NCI-H1105 treated with DMSO at 0.1 percent for 48 hours (cell line): ENCODE measurements around the gene OSGEPL1.
"Not testable (repeated sequence)": the region's sequence is repeated elsewhere in the genome, so short reads cannot be mapped to it uniquely, and the experiment has no call there.

Experiments used
- DNase-seq: peaks from one replicate; lab custom pipeline; 2025; lab: John Stamatoyannopoulos, UW

Gene OSGEPL1

DNA sequence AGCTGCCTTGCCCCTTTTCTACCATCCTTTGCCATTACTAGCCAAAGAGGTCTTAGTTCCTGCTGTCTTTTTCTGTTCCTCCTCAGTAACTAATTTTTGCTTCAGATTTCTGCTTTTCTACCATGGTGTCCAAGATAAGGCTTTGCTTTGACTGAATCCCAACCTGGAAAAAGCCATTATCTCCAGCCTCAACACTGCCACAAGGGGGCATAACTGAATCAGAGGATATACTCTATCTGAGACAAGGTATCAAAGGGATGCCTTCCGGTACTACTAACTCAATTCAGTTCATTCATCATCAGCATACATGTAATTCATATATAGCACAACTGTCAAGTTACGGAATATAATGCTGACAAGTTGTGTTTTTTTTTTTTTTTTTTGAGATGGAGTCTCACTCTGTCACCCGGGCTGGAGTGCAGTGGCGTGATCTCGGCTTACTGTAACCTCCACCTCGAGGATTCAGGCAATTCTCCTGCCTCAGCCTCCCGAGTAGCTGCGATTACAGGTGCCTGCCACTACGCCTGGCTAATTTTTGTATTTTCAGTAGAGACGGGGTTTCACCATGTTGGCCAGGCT lies 11.4 kb downstream of the OSGEPL1 start:
- peak; percentile 42 for DNase-seq

DNA sequence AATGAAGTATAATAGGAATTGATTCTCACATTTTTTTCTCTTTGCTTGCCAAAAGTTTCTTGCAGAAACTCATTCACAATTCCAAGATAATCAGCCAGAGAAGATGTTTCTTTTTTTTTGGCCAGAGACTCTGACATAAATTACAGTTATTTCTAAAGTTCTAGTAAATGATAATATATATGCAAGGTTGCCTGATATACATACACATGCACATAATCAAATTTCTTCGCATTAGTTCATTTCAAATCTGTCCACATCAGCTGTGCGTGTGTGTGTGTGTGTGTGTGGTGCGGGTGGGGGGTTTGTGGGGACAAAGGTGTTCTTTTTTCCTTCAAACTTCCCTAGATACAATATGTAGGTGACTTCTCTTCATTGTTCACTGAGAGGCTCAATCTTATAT lies 33.2 kb downstream of the OSGEPL1 start:
- DNase-seq = no peak

DNA sequence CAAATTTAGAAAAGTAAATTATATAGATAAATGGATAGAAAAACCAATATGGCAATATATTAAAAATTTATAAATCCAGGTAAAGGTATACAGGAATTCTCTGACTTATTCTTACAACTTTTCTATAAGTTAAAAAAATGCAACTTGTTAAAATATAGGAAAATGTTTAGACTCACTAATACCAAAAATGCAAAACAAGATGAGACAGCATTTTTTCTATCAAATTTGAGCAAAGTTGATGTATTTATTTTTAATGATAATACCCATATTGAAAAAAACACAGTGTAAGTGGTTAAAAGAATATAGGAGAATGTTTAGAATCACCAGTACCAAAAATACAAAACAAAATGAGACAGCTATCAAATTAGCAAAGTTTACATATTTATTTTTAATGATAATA lies 35.7 kb downstream of the OSGEPL1 start:
- no peak for DNase-seq

DNA sequence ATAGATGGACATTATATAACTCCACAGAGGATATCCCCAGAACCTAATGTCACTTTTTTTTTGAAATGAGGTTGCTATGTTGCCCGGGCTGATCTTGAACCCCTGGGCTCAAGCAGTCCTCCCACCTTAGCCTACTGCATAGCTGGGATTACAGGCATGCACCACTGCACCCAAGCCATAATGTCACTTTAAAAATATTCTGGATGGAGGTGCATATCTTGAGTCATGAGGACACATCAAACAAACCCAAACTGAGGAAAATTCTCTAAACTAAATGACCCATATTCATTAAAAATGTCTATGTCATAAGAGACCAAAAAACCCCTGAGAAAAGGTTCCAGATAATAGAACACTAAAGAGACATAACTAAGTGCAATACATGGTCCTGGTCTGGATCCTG lies 36.3 kb downstream of the OSGEPL1 start:
- no peak for DNase-seq

DNA sequence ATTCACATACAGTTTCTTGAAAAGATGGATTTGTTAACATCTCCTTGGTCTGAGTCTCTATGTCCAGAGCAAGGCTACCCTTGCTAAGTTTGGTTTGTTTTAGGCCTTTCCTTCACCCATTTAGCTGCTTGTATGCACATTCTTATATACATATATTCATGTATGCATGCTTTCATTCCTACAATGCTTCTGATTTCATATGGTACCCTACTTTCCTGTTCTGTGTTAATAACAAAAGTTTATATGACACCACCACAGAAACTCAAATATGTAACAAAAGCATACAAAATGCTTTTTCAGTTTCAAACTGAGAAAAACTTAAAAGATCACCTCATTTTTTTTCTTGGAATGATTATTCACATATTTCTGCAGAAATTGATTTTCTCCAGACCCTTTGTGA lies 39.4 kb downstream of the OSGEPL1 start:
- no peak for DNase-seq

DNA sequence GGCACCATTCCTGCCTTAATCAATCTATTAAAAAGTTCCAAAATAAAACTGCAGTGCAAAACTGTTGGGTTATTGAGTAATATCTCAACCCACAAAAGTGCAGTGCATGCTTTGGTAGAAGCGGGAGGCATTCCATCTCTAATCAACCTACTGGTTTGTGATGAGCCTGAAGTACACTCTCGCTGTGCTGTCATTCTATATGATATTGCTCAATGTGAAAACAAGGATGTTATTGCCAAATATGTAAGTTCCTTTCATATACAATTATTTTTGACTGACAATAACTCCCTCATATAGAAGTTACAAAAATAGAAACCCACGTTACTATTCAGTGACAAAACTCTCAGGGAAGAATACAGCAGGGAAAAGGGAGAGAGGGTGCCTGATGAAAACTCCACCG lies 43.0 kb downstream of the OSGEPL1 start:
- DNase-seq = no peak

DNA sequence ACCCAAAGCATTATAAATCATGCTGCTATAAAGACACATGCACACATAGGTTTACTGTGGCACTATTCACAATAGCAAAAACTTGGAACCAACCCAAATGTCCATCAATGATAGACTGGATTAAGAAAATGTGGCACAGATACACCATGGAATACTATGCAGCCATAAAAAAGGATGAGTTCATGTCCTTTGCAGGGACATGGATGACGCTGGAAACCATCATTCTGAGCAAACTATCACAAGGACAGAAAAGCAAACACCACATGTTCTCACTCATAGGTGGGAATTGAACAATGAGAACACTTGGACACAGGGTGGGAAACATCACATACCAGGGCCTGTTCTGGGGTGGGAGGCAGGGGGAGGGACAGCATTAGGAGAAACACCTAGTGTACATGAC lies 45.0 kb downstream of the OSGEPL1 start:
- DNase-seq = not testable (repeated sequence)

DNA sequence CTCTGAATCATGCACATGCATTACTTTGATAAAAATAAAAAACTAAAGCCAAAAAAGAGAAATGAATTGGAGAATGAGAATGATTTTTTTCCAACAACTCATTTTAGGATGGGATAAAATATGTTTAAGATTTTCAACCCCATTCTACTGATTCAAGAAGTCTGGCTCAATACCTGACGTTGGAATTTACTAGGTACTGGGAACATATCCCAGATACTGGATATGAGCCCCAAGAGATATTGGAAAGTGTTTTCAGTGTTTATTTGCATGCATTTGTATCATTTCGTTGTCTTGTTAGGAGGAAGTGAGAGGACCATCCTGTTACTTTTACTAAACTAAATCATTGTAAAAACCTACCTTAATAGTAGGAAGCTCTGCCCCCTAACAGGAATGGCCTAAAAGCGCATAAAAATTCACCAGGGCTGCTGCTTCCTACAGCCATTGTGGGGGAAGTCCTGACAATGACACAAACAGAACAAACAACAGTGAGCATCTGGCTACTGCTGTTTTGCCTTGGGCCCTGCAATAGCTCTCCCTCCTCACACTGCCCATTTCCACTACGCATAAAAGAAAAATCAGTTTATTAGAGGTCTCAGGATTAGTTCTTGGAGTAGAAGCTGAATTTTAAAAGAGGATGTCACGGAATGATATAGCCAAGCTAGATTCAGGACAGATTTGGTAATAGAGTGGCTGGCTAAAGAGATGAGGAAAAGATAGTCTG lies 52.9 kb downstream of the OSGEPL1 start:
- no peak for DNase-seq

DNA sequence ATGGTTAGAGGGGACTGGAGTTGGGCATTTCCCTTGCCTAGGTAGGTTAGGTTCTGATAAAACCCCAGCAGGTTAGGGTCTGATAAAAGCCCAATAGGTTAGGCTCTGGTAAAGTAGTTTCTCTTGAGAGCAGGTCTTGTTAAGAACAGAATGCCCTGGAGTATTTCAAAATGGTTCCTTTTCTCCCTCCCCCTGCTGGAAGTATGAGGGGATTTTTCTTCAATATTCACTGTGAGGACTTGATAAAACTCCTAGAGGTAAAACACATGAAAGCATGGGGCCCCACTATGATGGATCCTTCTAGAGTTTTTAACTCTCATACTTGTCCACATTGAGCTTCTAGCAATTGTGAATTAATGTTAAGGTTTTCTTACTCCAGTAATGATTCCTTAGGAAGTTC lies 60.5 kb downstream of the OSGEPL1 start:
- DNase-seq = no peak

DNA sequence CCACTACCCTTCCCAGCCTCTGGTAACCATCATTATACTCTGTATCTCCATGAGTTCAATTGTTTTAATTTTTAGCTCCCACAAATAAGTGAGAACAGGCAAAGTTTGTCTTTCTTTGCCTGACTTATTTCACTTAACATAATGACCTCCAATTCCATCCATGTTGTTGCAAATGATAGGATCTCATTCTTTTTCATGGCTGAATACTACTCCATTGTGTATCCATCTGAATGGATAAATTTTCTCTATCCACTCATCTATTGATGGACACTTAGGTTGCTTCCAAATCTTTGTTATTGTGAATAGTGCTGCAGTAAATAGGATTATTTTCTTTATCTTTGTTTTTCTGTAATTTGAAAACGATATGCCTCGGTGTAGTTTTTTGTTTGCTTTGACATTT lies 61.9 kb downstream of the OSGEPL1 start:
- DNase-seq = no peak

DNA sequence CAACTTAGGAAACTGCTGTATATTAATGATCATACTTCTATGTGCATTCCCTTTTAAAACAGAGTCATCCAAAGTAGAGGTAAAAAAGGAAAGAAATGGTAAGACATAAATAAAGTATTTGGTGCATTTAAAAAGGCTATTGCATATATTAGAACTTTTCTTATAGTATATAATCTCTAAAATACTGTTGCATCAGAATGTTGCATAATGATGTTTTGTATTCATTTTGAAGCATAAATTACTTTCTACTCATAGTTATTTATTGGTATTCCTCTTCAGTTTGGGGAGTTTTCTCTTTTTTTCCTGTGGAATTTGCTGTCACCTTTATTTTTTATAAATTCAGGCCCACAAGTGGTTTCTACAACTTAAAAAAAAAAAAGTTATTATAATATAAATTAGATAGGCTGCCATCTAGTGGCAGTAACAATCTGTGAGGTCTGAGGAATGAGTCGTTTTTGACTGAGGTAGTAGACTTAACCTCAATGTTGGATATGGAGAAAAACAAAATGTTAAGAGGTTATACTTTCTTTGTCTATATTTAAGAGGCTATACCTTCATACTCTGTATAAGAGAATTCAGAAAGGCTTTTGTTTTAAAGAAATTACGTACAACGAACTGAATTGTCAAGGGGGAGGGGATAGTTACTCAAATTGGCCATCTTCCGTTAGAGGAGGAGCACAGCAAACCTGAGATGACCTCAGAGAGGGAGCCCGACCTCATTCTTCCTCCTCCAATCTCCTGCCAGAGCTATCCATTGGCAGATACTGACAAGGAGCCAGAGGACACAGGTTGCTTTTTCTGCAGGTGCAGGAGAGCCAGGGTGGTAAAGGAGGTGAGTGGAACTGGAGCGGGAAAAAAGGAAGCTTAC lies 64.3 kb downstream of the OSGEPL1 start:
- peak; percentile 38 for DNase-seq
